SK-N-SH (cell line): ENCODE measurements around the gene ANKMY1. TPM values are rescaled to one million over a fixed set of nuclear protein-coding genes. Genes with fewer than 3 reads are reported as not detected.

ENCODE experiments used
- CTCF ChIA-PET: fragments of 300-600, 350-600 bp; formaldehyde crosslinking; extraction: SDS; loops from one replicate; lab custom pipeline; 2021; lab: Yijun Ruan, JAX
- POLR2A ChIA-PET: fragments of 350-600 bp; sonication (Branson Sonifier 250); formaldehyde crosslinking; extraction: SDS; loops from one replicate; lab custom pipeline; 2020; ENCODE audit warnings: antibody characterized with exemption, inconsistent platforms; lab: Yijun Ruan, JAX
- DNase-seq: peaks from one replicate; pipeline ENCODE4 v3.0.0; 2012
- H2AFZ ChIP-seq: fragments of 200-600 bp; sonication (generic); 2 replicates; pipeline ENCODE4 v1.8.1; 2016; ENCODE audit warnings: antibody characterized with exemption, mild to moderate bottlenecking, low read depth
- H3F3A ChIP-seq: fragments of 200-600 bp; sonication (generic); replicated peaks from 2 replicates; pipeline ENCODE3; 2016; ENCODE audit warnings: antibody characterized with exemption, mild to moderate bottlenecking; ENCODE audit not compliant: insufficient read depth
- H3K27ac ChIP-seq, 2 experiments: fragments of 200-500 bp in 1 of 2; fragments of 200-600 bp in 1 of 2; sonication (Bioruptor generic) in 1 of 2; sonication (generic), shearing (Covaris generic) in 1 of 2; 2 replicates each; pipeline versions ENCODE4 v1.5.1 to v1.6.1; 2014 to 2016; ENCODE audit warnings: low read depth in 2 of 2, inconsistent platforms in 1 of 2, low read length in 1 of 2, mild to moderate bottlenecking in 1 of 2, mixed read lengths in 1 of 2
- H3K27me3 ChIP-seq: fragments of 200-600 bp; sonication (generic), shearing (Covaris generic); 2 replicates; pipeline ENCODE4 v1.6.1; 2016; ENCODE audit warnings: mixed run types; ENCODE audit not compliant: insufficient read depth
- H3K36me3 ChIP-seq, 2 experiments: fragments of 200-500 bp in 1 of 2; fragments of 200-600 bp in 1 of 2; sonication (Bioruptor generic) in 1 of 2; sonication (generic) in 1 of 2; replicated peaks in 1 of 2; 2 replicates each; pipeline versions ENCODE3 to v1.5.1; 2014 to 2016; ENCODE audit warnings: low read length in 1 of 2, mild to moderate bottlenecking in 1 of 2; ENCODE audit not compliant: insufficient read depth in 2 of 2, control insufficient read depth in 1 of 2
- H3K4me1 ChIP-seq, 2 experiments: fragments of 200-500 bp in 1 of 2; fragments of 200-600 bp in 1 of 2; sonication (Bioruptor generic) in 1 of 2; sonication (generic), shearing (Covaris generic) in 1 of 2; 2 replicates each; pipeline versions ENCODE4 v1.5.1 to v1.6.1; 2014 to 2016; ENCODE audit warnings: low read depth in 1 of 2, low read length in 1 of 2, mixed run types in 1 of 2; ENCODE audit not compliant: insufficient read depth in 2 of 2, control insufficient read depth in 1 of 2
- H3K4me2 ChIP-seq: fragments of 200-600 bp; sonication (generic), shearing (Covaris generic); 2 replicates; pipeline ENCODE4 v1.6.1; 2017; ENCODE audit warnings: mixed run types
- H3K4me3 ChIP-seq, 2 experiments: fragments of 200-500 bp in 1 of 2; fragments of 200-600 bp in 1 of 2; sonication (Bioruptor generic) in 1 of 2; sonication (generic), shearing (Covaris generic) in 1 of 2; 2 replicates each; pipeline versions ENCODE4 v1.5.1 to v1.8.1; 2014 to 2016; ENCODE audit warnings: low read depth in 2 of 2, inconsistent platforms in 1 of 2, low read length in 1 of 2, mild to moderate bottlenecking in 1 of 2, mixed read lengths in 1 of 2, moderate library complexity in 1 of 2
- H3K79me2 ChIP-seq: fragments of 200-600 bp; sonication (generic); 2 replicates; pipeline ENCODE4 v1.8.1; 2017; ENCODE audit warnings: mild to moderate bottlenecking; ENCODE audit not compliant: insufficient read depth
- H3K9ac ChIP-seq: fragments of 200-600 bp; sonication (generic); 2 replicates; pipeline ENCODE4 v1.6.1; 2017; ENCODE audit warnings: mixed run types
- H3K9me2 ChIP-seq: fragments of 200-600 bp; sonication (generic); 2 replicates; pipeline ENCODE4 v1.6.1; 2017; ENCODE audit warnings: mixed run types
- H3K9me3 ChIP-seq: fragments of 200-600 bp; sonication (generic); 2 replicates; pipeline ENCODE4 v1.6.1; 2017; ENCODE audit warnings: mixed run types, mild to moderate bottlenecking, moderate library complexity
- H4K20me1 ChIP-seq: fragments of 200-600 bp; sonication (generic); 2 replicates; pipeline ENCODE4 v1.6.1; 2017; ENCODE audit warnings: mild to moderate bottlenecking, mixed run types; ENCODE audit not compliant: insufficient read depth
- EZH2phosphoT487 ChIP-seq: fragments of 200-600 bp; sonication (generic); IDR thresholded peaks from 2 replicates; pipeline ENCODE4 v1.6.1; 2017; ENCODE audit warnings: low read depth, mixed run types, mild to moderate bottlenecking, antibody characterized with exemption, moderate library complexity, borderline replicate concordance
- FOSL2 ChIP-seq: IDR thresholded peaks from 2 replicates; pipeline ENCODE4 v1.4.0; 2012; ENCODE audit warnings: low read depth, mild to moderate bottlenecking, moderate library complexity, borderline replicate concordance
- FOXM1 ChIP-seq: IDR thresholded peaks from 2 replicates; pipeline ENCODE4 v1.4.0; 2012; ENCODE audit warnings: low read depth, mild to moderate bottlenecking
- JUND ChIP-seq: IDR thresholded peaks from 2 replicates; pipeline ENCODE4 v1.4.0; 2012
- POLR2AphosphoS5 ChIP-seq: IDR thresholded peaks from 2 replicates; pipeline ENCODE4 v1.6.1; 2012; ENCODE audit warnings: low read depth, low read length
- RCOR1 ChIP-seq: fragments of 150-350 bp; IDR thresholded peaks from 2 replicates; pipeline ENCODE4 v1.6.1; 2017; ENCODE audit warnings: antibody characterized with exemption, low read length
- RFX5 ChIP-seq: IDR thresholded peaks from 2 replicates; pipeline ENCODE4 v1.6.1; 2012; ENCODE audit warnings: mild to moderate bottlenecking, improper control_type of control experiment, low read length
- RXRA ChIP-seq: IDR thresholded peaks from 2 replicates; pipeline ENCODE4 v1.4.0; 2012; ENCODE audit warnings: low read depth, mild to moderate bottlenecking, borderline replicate concordance
- SIN3A ChIP-seq: IDR thresholded peaks from 2 replicates; pipeline ENCODE4 v1.6.1; 2012; ENCODE audit warnings: low read depth, mild to moderate bottlenecking, low read length, moderate library complexity, borderline replicate concordance
- YY1 ChIP-seq: IDR thresholded peaks from 2 replicates; pipeline ENCODE4 v1.4.0; 2012; ENCODE audit warnings: low read depth, mild to moderate bottlenecking
- WGBS: methylation state at CpG from one replicate; pipeline ENCODE4 v1.1.6; 2017; ENCODE audit warnings: low lambda C conversion rate; 5-methylcytosine and 5-hydroxymethylcytosine counted together
- polyA plus RNA-seq, 3 experiments: library from polyadenylated mRNA; depleted of rRNA; stranded (reverse); fragments of >200 nt; gene quantifications; 2 replicates each; pipeline ENCODE4 v1.2.3, GENCODE V29; 2012
- TF ChIP-seq, protein P1 (sequence below): fragments of 150-350 bp; IDR thresholded peaks from 2 replicates; pipeline ENCODE4 v1.6.1; 2016; ENCODE audit warnings: mild to moderate bottlenecking, low read depth, low read length
- TF ChIP-seq, protein P2 (sequence below): IDR thresholded peaks from 2 replicates; pipeline ENCODE4 v1.6.1; 2012; ENCODE audit warnings: mild to moderate bottlenecking, low read depth, low read length, moderate library complexity
- TF ChIP-seq, protein P3 (sequence below): fragments of 150-350 bp; IDR thresholded peaks from 2 replicates; pipeline ENCODE4 v1.6.1; 2017; ENCODE audit warnings: antibody characterized with exemption, low read length, low read depth, borderline replicate concordance
- TF ChIP-seq, protein P4 (sequence below): IDR thresholded peaks from 2 replicates; pipeline ENCODE4; 2012
- TF ChIP-seq, protein P5 (sequence below): IDR thresholded peaks from 2 replicates; pipeline ENCODE4 v1.4.0; 2012; ENCODE audit warnings: low read depth, borderline replicate concordance

The ANKMY1 gene
- polyA plus RNA-seq, 1 of the 3 experiments (the other 2 are of a cell fraction): 12.1 TPM

DNA sequence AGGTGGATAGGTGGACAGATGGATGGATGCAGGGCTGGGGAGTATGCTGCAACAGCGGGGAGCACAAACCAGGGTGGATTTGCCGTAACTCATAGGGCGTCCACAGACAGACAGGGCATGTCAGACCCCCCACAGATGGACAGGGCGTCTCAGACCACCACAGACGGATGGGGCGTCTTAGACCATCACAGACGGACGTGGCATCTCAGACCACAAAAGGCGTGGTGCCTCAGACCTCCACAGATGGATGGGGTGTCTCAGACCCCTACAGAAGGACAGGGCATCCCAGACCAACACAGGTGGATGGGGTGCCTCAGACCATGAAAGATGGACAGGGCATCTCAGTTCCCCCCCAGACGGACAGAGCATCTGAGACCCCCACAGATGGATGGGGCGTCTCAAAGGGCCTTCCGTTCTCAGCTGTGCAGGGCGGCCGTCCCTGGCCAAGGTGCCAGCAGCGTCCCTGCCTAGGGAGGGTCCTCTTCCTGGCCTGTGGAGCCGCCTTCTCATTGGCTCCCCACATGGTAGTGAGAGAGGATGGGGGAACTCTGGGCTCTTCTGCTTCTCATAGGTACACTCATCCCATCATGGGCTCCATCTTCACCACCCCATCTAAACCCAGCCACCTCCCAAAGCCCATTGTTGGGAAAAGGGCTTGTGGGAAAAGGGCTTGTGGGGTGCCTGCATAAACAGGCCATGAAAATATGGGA is 2.1 kb downstream of the ANKMY1 start:
- Histone ChIP-seq H2AFZ (no peak overlapping the region), H3K9ac (no peak overlapping the region), H4K20me1 (peaks cover 13% of the 10 kb centered on the region; the same call in 1 of the 2 replicates), H3F3A (peaks cover 4% of the 10 kb centered on the region), H3K27me3 (no peaks in the 10 kb centered on the region), H3K9me2 (no peaks in the 10 kb centered on the region), H3K9me3 (no peaks in the 10 kb centered on the region), H3K36me3 (peaks cover 20 to 22% of the 10 kb centered on the region in 2 experiments), H3K4me1 (peaks cover 12 to 26% of the 10 kb centered on the region in 2 experiments; a peak in 3 of 4 replicates), H3K27ac (no peak overlapping the region), H3K4me2 (no peak overlapping the region), H3K4me3 (no peak overlapping the region), H3K79me2 (peaks cover 55% of the 10 kb centered on the region; the same call in 1 of the 2 replicates)
- DNase-seq: no peak
- POLR2A ChIA-PET: no interaction called here
- no peak for TF ChIP-seq YY1
- TF ChIP-seq, protein P1, sequence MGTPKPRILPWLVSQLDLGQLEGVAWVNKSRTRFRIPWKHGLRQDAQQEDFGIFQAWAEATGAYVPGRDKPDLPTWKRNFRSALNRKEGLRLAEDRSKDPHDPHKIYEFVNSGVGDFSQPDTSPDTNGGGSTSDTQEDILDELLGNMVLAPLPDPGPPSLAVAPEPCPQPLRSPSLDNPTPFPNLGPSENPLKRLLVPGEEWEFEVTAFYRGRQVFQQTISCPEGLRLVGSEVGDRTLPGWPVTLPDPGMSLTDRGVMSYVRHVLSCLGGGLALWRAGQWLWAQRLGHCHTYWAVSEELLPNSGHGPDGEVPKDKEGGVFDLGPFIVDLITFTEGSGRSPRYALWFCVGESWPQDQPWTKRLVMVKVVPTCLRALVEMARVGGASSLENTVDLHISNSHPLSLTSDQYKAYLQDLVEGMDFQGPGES: no peak
- TF ChIP-seq, protein P2, sequence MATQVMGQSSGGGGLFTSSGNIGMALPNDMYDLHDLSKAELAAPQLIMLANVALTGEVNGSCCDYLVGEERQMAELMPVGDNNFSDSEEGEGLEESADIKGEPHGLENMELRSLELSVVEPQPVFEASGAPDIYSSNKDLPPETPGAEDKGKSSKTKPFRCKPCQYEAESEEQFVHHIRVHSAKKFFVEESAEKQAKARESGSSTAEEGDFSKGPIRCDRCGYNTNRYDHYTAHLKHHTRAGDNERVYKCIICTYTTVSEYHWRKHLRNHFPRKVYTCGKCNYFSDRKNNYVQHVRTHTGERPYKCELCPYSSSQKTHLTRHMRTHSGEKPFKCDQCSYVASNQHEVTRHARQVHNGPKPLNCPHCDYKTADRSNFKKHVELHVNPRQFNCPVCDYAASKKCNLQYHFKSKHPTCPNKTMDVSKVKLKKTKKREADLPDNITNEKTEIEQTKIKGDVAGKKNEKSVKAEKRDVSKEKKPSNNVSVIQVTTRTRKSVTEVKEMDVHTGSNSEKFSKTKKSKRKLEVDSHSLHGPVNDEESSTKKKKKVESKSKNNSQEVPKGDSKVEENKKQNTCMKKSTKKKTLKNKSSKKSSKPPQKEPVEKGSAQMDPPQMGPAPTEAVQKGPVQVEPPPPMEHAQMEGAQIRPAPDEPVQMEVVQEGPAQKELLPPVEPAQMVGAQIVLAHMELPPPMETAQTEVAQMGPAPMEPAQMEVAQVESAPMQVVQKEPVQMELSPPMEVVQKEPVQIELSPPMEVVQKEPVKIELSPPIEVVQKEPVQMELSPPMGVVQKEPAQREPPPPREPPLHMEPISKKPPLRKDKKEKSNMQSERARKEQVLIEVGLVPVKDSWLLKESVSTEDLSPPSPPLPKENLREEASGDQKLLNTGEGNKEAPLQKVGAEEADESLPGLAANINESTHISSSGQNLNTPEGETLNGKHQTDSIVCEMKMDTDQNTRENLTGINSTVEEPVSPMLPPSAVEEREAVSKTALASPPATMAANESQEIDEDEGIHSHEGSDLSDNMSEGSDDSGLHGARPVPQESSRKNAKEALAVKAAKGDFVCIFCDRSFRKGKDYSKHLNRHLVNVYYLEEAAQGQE: no peak
- TF ChIP-seq SIN3A: no peak
- TF ChIP-seq POLR2AphosphoS5: no peak
- TF ChIP-seq, protein P3, sequence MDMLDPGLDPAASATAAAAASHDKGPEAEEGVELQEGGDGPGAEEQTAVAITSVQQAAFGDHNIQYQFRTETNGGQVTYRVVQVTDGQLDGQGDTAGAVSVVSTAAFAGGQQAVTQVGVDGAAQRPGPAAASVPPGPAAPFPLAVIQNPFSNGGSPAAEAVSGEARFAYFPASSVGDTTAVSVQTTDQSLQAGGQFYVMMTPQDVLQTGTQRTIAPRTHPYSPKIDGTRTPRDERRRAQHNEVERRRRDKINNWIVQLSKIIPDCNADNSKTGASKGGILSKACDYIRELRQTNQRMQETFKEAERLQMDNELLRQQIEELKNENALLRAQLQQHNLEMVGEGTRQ: no peak
- 97% methylated on average over 10 of the region's 16 CpGs for WGBS
- CTCF ChIA-PET: interaction anchor here (1.4 to 1.6 kb wide), 3 partner anchors 10 to 67 kb away, joined by 3 to 6 read pairs (median 6); no protein-coding TSS in a partner anchor

DNA sequence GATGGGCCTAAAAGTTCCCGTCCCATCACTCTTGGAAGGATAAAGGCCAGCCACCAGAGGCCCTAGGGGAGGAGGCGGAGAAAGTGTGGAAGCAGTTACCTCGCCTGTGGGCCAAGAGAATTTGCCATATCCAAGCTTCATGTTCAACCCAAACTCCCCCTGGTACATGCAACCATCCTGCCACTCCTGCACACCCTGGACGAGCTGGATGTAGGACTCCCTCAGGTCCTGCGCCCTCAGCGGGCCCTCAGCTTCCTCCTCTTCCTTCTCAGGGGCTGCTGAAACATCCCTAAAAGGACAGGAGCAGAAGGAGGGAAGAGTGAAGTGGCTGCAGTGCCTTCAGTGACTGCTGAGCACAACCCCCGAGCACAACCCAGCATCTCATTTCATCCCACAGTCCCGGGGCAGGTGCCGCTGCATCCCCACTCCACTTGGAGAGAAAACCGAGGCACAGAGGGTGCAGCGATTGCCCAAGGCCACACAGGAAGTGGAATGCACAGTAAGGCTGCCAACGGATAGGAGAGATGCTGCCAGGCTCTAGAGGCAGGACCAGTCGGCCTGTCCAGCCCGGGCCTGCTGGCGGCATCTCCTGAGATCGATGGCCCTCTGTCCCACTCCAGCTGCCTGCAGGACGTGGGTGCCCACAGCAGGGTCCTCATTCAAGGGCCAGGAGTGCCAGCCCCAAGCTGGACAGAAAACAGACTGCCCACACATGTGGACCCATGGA is 2.9 kb downstream of the ANKMY1 start:
- peaks cover 3% of the 10 kb centered on the region for H3F3A ChIP-seq
- no peak overlapping the region for H3K27ac ChIP-seq
- 97% methylated on average over 10 of the region's 17 CpGs for WGBS
- CTCF ChIA-PET: interaction anchor here (1.4 to 1.6 kb wide), 2 partner anchors 11 to 41 kb away, joined by 6 read pairs; no protein-coding TSS in a partner anchor
- H3K4me1 ChIP-seq: peaks cover 11 to 24% of the 10 kb centered on the region in 2 experiments; a peak in 3 of 4 replicates
- no peaks in the 10 kb centered on the region for H3K9me2 ChIP-seq
- no peaks in the 10 kb centered on the region for H3K27me3 ChIP-seq
- no peak for DNase-seq
- H2AFZ ChIP-seq: no peak overlapping the region
- POLR2A ChIA-PET: no interaction called here
- no peak overlapping the region for H3K4me3 ChIP-seq
- H3K79me2 ChIP-seq: peaks cover 55% of the 10 kb centered on the region; the same call in 1 of the 2 replicates
- H3K4me2 ChIP-seq: no peak overlapping the region
- no peaks in the 10 kb centered on the region for H3K9me3 ChIP-seq
- H3K36me3 ChIP-seq: peaks cover 20 to 22% of the 10 kb centered on the region in 2 experiments
- peaks cover 13% of the 10 kb centered on the region; the same call in 1 of the 2 replicates for H4K20me1 ChIP-seq
- no peak overlapping the region for H3K9ac ChIP-seq
- TF ChIP-seq, protein P4, sequence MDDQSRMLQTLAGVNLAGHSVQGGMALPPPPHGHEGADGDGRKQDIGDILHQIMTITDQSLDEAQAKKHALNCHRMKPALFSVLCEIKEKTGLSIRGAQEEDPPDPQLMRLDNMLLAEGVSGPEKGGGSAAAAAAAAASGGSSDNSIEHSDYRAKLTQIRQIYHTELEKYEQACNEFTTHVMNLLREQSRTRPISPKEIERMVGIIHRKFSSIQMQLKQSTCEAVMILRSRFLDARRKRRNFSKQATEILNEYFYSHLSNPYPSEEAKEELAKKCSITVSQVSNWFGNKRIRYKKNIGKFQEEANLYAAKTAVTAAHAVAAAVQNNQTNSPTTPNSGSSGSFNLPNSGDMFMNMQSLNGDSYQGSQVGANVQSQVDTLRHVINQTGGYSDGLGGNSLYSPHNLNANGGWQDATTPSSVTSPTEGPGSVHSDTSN: no peak
- TF ChIP-seq EZH2phosphoT487 (no peak), RXRA (no peak), JUND (no peak), FOSL2 (no peak), FOXM1 (no peak), RCOR1 (no peak), RFX5 (no peak)
- TF ChIP-seq, protein P5, sequence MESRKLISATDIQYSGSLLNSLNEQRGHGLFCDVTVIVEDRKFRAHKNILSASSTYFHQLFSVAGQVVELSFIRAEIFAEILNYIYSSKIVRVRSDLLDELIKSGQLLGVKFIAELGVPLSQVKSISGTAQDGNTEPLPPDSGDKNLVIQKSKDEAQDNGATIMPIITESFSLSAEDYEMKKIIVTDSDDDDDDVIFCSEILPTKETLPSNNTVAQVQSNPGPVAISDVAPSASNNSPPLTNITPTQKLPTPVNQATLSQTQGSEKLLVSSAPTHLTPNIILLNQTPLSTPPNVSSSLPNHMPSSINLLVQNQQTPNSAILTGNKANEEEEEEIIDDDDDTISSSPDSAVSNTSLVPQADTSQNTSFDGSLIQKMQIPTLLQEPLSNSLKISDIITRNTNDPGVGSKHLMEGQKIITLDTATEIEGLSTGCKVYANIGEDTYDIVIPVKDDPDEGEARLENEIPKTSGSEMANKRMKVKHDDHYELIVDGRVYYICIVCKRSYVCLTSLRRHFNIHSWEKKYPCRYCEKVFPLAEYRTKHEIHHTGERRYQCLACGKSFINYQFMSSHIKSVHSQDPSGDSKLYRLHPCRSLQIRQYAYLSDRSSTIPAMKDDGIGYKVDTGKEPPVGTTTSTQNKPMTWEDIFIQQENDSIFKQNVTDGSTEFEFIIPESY: no peak
